Uterus (tissue), 2 donors: ENCODE data around the gene MED19.
A peak's percentile ranks its signal among the peaks of the same experiment; 100 is the strongest.

ENCODE experiments used
- CTCF ChIP-seq, 4 experiments: fragments of 200-600 bp in 2 of 4; fragments of 450-650 bp in 2 of 4; sonication (generic) in 2 of 4; IDR thresholded peaks; one replicate each; pipeline ENCODE4 v1.5.1; 2016 to 2019; ENCODE audit warnings: antibody characterized with exemption in 4 of 4, mild to moderate bottlenecking in 2 of 4, moderate library complexity in 1 of 4
- POLR2A ChIP-seq, 2 donors: fragments of 450-650 bp; IDR thresholded peaks; one replicate each; pipeline ENCODE4 v1.6.1; 2016; ENCODE audit warnings: antibody characterized with exemption in 2 of 2, mild to moderate bottlenecking in 1 of 2, moderate library complexity in 1 of 2

DNA sequence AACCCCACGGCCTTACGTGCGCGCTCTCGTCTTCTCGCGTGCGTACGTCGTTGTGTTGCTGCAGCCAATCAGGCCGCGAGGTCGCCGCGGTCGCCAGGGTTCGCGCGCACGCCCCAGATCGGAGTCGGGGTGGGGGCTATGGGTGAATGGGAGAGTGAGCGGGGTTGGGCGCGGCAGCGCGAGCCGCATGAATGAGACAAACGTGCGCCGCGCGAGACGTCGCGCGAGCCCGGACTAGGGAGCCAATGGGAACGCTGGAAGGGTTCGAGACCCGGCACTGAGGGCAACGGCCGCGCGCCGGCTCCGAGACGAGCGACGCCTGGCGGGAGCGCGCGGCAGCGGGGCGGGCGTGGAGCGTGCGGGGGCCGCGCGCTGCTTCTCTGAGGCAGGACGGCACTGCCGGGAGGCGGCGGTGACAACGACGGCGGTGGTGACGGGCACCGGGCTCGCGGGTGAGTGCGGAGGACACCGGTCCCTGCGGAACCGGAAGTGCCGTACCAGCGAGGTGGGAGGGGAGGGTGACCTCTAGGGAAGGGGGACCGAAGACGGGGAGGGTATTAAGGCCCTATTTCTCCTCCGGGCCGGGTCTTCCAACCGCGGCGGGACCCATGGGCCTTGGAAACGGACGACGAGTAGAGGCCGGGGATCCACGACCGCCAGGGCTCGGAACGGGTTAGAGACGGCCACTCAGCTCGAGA is 44.1 kb downstream of the MED19 start, which contains the start of gene ZDHHC5:
- TF ChIP-seq CTCF (IDR thresholded peaks at IDR 0.05), result peak in 3 of 4 experiments; percentile 67 to 72 (median 70)
- peak; percentile 27 to 85 for TF ChIP-seq POLR2A (IDR thresholded peaks at IDR 0.05)
